Measurements from ENCODE around the gene RRBP1. TPM values are rescaled to one million over a fixed set of nuclear protein-coding genes. Genes with fewer than 3 reads are reported as not detected.

The RRBP1 gene
- total RNA-seq, 6 experiments from 2014 or later, result 273 to 331 (median 317) TPM

- H3K4me3 Mint-ChIP-seq, result peak overlapping the region; percentile 94
- no peaks in the 10 kb centered on the region for H3K9me3 Mint-ChIP-seq
- peaks cover 55% of the 10 kb centered on the region for H3K4me1 Mint-ChIP-seq (ENCODE audit: low read depth)
- H3K27me3 Mint-ChIP-seq (ENCODE audit: insufficient read depth), result peaks cover 17% of the 10 kb centered on the region
- TF ChIP-seq, protein P1, sequence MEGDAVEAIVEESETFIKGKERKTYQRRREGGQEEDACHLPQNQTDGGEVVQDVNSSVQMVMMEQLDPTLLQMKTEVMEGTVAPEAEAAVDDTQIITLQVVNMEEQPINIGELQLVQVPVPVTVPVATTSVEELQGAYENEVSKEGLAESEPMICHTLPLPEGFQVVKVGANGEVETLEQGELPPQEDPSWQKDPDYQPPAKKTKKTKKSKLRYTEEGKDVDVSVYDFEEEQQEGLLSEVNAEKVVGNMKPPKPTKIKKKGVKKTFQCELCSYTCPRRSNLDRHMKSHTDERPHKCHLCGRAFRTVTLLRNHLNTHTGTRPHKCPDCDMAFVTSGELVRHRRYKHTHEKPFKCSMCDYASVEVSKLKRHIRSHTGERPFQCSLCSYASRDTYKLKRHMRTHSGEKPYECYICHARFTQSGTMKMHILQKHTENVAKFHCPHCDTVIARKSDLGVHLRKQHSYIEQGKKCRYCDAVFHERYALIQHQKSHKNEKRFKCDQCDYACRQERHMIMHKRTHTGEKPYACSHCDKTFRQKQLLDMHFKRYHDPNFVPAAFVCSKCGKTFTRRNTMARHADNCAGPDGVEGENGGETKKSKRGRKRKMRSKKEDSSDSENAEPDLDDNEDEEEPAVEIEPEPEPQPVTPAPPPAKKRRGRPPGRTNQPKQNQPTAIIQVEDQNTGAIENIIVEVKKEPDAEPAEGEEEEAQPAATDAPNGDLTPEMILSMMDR (IDR thresholded peaks at IDR 0.05), result peak; percentile 72
- peak; percentile 52 for DNase-seq
- H3K36me3 Mint-ChIP-seq (ENCODE audit: low read depth), result peaks cover 29% of the 10 kb centered on the region
- H3K27ac Mint-ChIP-seq, result peak overlapping the region; percentile 95
Observed at GRCh38 chr20:17680836-17681725, 961 bp downstream of the RRBP1 start.

DNA sequence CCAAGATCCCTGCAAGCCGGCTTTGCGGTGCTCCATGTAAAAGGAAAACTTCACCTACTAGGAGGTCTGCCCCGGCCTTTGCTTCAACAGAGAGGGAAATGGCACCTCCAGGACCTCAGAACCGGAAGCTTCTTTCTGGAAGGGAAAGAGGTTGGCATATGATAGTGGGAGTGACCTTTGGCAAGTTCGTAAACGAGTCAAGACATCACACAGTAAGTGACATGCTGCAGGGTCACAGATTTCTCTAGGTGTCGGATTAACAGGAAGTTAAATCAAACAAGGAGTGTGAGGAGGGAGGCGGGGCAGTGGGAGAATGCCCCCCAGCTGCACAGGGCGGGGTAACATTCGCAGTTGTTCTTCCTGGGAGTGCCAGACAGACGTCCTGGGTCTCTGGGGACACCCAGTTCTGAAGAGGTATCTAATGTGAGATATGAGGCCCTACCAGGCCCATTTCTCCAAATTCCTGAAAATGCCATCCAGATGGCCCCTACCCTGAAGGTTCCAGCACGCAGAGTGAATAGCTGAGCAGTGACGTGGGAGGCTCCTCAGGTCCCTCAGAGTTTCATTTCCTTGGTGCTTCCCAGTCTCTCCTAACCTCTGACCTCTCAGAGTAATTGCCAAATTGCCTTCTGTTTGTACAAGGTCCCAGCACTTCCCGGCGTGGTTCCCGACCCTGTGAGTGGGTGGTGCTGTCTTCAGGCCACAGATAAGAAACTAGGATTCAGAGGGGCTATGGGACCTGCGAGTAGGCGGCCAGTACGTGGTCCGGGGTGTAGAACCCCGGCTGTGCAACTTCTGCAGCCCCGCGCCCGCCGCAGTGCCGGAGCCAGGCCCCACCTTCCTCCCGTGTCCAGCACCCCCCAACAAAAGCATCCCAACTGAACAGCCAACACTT is 1.9 kb downstream of the RRBP1 start:
- Mint-ChIP-seq H3K27ac (peak overlapping the region; percentile 95), H3K4me1 (ENCODE audit: low read depth) (peaks cover 64% of the 10 kb centered on the region), H3K9me3 (no peaks in the 10 kb centered on the region), H3K36me3 (ENCODE audit: low read depth) (peaks cover 36% of the 10 kb centered on the region), H3K27me3 (ENCODE audit: insufficient read depth) (peaks cover 13% of the 10 kb centered on the region), H3K4me3 (peak overlapping the region; percentile 94)
- DNase-seq, result peak; percentile 64
- TF ChIP-seq, protein P1 (IDR thresholded peaks at IDR 0.05), result no peak

DNA sequence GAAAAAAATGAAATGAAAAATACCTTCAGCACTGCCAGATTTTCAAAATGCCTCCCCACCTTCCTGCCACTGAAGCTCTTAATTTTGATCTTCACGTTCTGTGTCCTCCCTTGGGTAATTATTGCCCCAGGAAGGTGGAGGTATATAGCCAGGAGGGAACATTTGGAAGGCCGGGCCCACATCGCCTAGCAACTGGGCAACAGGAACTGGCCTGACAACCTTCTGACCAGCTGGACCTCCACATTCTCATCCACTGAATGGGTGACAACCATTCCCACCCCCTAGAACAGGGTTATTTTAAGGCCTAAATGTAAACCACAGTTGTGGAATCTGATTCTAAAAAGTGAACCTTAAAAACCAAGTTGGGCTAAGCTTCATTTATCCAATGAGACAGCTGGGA is 3.2 kb downstream of the RRBP1 start:
- DNase-seq, result no peak
- TF ChIP-seq, protein P1 (IDR thresholded peaks at IDR 0.05), result no peak
- no peaks in the 10 kb centered on the region for H3K9me3 Mint-ChIP-seq
- peaks cover 77% of the 10 kb centered on the region for H3K4me1 Mint-ChIP-seq (ENCODE audit: low read depth)
- peaks cover 45% of the 10 kb centered on the region for H3K36me3 Mint-ChIP-seq (ENCODE audit: low read depth)
- no peak overlapping the region for H3K4me3 Mint-ChIP-seq
- peaks cover 4% of the 10 kb centered on the region for H3K27me3 Mint-ChIP-seq (ENCODE audit: insufficient read depth)
- peak overlapping the region; percentile 95 for H3K27ac Mint-ChIP-seq

GRCh38 chr20:17678295-17678694 is 3.7 kb downstream of the RRBP1 start:
- Mint-ChIP-seq H3K4me1 (ENCODE audit: low read depth) (peaks cover 79% of the 10 kb centered on the region), H3K36me3 (ENCODE audit: low read depth) (peaks cover 49% of the 10 kb centered on the region), H3K4me3 (peak overlapping the region; percentile 13; the same call in 1 of the 2 replicates), H3K27ac (peak overlapping the region; percentile 95), H3K27me3 (ENCODE audit: insufficient read depth) (peaks cover 4% of the 10 kb centered on the region), H3K9me3 (no peaks in the 10 kb centered on the region)
- TF ChIP-seq, protein P1 (IDR thresholded peaks at IDR 0.05), result no peak
- DNase-seq, result no peak

DNA sequence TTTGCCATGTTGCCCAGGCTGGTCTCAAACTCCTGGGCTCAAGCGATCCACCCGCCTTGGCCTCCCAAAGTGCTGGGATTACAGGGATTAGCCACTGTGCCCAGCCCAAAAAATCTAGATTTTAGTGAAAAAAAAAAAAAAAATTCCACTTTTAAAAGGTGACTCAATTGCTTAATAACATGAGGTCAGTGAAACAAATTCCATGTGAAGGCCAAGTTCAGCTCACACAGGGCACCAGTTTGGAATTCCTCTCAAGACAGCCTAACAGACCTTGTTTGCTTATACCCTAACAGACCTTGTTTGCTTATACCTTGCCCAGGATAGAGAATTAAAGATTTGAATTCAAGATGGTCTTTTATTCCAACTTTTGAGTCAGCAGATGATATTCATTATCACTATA is 5.1 kb downstream of the RRBP1 start:
- peak overlapping the region; percentile 81 for H3K27ac Mint-ChIP-seq
- peaks cover 81% of the 10 kb centered on the region for H3K4me1 Mint-ChIP-seq (ENCODE audit: low read depth)
- no peaks in the 10 kb centered on the region for H3K27me3 Mint-ChIP-seq (ENCODE audit: insufficient read depth)
- no peaks in the 10 kb centered on the region for H3K9me3 Mint-ChIP-seq
- no peak for DNase-seq
- peaks cover 61% of the 10 kb centered on the region for H3K36me3 Mint-ChIP-seq (ENCODE audit: low read depth)
- peak overlapping the region; percentile 20; the same call in 1 of the 2 replicates for H3K4me3 Mint-ChIP-seq
- TF ChIP-seq, protein P1 (IDR thresholded peaks at IDR 0.05), result no peak

Measured in HFFc6 (cell line).